Measurements from ENCODE around the gene EIF3J.

GRCh38 chr15:44566155-44566540 lies 29.2 kb downstream of the EIF3J start:
- TF ChIP-seq CTCF (IDR thresholded peaks at IDR 0.05) = no peak
- no peak for TF ChIP-seq YY1 (IDR thresholded peaks at IDR 0.05; ENCODE audit: low read depth)
- TF ChIP-seq FOXJ3 (CRISPR knock-in tag; IDR thresholded peaks at IDR 0.05) = no peak
- TF ChIP-seq TCF12 (IDR thresholded peaks at IDR 0.05) = no peak
- no peak for TF ChIP-seq USF1 (IDR thresholded peaks at IDR 0.05; ENCODE audit: borderline replicate concordance, low read depth)
- TF ChIP-seq SMC3 (IDR thresholded peaks at IDR 0.05; ENCODE audit: low read depth, low read length) = no peak
- TF ChIP-seq MXI1 (IDR thresholded peaks at IDR 0.05; ENCODE audit: low read depth, low read length) = no peak
- no peak for TF ChIP-seq RCOR1 (IDR thresholded peaks at IDR 0.05; ENCODE audit: low read length)
- no peak for TF ChIP-seq TEAD4 (IDR thresholded peaks at IDR 0.05; ENCODE audit: borderline replicate concordance, insufficient read depth)

Data from SK-N-SH (cell line).